ENCODE measurements around the gene PCNP. TPM values are rescaled to one million over a fixed set of nuclear protein-coding genes. Genes with fewer than 3 reads are reported as not detected.

Gene PCNP, protein sequence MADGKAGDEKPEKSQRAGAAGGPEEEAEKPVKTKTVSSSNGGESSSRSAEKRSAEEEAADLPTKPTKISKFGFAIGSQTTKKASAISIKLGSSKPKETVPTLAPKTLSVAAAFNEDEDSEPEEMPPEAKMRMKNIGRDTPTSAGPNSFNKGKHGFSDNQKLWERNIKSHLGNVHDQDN
- 69.6 and 84.5 TPM in 2 replicates for total RNA-seq

DNA sequence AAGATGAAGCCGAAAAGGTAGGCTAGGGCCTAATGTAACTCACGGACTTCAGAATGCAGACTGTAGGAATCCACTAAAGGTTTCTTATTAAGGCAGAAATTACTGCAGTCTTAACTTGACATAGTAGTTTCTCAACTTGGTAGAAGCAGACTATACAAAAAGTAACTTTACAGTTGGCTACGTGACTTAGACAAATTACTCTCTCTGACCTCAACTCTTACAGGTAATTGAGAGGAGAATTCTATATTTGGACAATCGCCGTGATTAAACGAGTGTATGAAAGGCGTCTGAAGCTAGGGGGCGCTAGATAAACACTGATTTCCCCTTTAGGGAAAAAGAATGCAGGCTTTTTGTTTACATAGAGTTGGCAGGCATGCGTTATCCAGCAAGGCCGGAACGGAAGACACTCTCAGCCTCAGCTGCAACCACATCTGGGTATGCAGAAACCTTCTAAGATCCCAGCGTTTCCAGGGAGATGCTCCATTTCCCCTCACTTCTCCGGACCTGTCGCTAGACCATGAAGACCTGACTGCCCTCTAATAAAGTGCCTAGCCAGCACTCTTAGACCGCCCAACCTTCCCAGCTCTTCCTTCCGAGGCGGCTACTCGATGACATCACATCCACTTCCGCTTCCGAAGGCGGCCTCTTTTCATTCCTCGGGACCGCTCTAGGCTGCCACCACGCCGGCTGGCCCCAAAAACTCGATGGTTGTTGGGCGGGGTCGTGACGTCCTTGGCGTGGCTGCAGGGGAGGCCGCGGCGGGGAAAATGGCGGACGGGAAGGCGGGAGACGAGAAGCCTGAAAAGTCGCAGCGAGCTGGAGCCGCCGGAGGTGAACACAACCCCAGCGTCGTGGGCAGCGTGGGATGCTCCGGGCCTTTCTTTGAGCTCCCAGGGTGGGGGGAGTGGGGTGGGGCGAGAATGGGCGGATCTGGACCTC is at the start of gene PCNP:
TSS of gene PCNP (plus strand) at position 732 of the 939 bp plus-strand sequence. CDS start at position 768, 36 bp downstream.

DNA sequence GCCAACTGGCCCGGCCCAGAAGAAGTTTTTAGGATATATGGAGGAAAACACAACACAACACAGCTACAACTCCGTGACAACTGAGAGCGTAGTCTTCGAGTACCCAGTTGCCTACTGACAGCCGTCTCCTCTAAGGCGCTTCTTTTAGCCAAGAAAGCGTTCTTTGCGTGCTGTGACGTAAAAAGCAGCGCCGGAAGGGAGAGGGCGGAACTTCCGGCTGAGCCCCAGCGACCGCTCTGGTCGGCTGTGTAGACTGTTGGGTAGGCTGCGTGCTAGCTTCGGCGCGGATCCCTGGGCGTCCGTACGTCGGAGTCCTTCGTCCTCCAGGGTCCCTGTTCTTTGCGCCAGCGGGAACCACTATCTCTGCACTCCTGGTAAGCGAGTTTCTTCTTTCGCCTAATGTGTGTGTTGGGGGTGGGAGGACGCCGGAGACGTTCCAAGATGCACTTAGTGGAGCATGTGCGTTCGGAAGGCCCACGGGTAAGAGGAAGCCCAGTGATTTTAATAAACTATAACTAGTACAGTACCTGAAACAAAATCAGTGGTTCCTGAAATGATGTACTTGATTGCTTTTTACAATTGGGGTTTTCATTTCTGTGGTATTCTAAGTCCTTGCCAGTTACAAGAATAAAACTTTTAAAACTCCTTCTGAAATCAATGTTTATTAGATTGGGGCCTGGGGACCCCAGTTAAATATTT is 12.2 kb upstream of the PCNP start, which contains the start of gene TRMT10C:
TSS of gene TRMT10C (plus strand) at position 239 of the 699 bp plus-strand sequence. CDS start 2,914 bp downstream, outside the sequence.

Small RNA genes lying within 50 kb of the gene (small RNA-seq; reads per million reads assigned to genes)
- not detected for gene RF00019
- gene RNU6-1256P, result not detected

Other genes starting within 250 kb of the PCNP start
- 15.0 and 17.4 TPM in 2 replicates for gene SENP7, start 61.0 kb upstream of the PCNP start, total RNA-seq
- 34.1 and 36.6 TPM in 2 replicates for gene TRMT10C, start 12.3 kb upstream of the PCNP start, total RNA-seq
- 20.9 and 24.3 TPM in 2 replicates for gene ZBTB11, start 103.0 kb downstream of the PCNP start, total RNA-seq
- gene RPL24, start 112.5 kb downstream of the PCNP start, total RNA-seq, result 1,854 and 2,021 TPM in 2 replicates
- gene CEP97, start 150.4 kb downstream of the PCNP start, total RNA-seq, result 9.5 and 12.7 TPM in 2 replicates
- 5.7 and 6.5 TPM in 2 replicates for gene NXPE3, start 205.0 kb downstream of the PCNP start, total RNA-seq